HEK293 (cell line): ENCODE results near the gene MICAL3.
A peak's percentile ranks its signal among the peaks of the same experiment; 100 is the strongest.

Experiments
- CTCF ChIA-PET: fragments of 350-600 bp; formaldehyde crosslinking; extraction: SDS; loops from one replicate; lab custom pipeline; 2021; ENCODE audit warnings: antibody characterized with exemption; lab: Yijun Ruan, JAX
- POLR2A ChIA-PET: fragments of 300-600 bp; formaldehyde crosslinking; extraction: SDS; loops from one replicate; lab custom pipeline; 2020; ENCODE audit warnings: antibody characterized with exemption, inconsistent platforms; lab: Yijun Ruan, JAX
- H3K27ac ChIP-seq: fragments of 200-500 bp; sonication (Bioruptor generic); 2 replicates; pipeline ENCODE4 v1.5.1; 2014; ENCODE audit warnings: low read depth, low read length, control low read depth, inconsistent platforms; ENCODE audit errors: extremely low read depth
- H3K36me3 ChIP-seq, 2 experiments: fragments of 200-500 bp in 1 of 2; sonication (Bioruptor generic) in 1 of 2; 1 replicate in 1 of 2; 2 replicates in 1 of 2; pipeline ENCODE4 v1.5.1; 2014 to 2017; ENCODE audit warnings: inconsistent platforms in 2 of 2, low read length in 2 of 2; ENCODE audit not compliant: control insufficient read depth in 2 of 2, insufficient read depth in 1 of 2
- H3K4me1 ChIP-seq: fragments of 200-500 bp; sonication (Bioruptor generic); 2 replicates; pipeline ENCODE4 v1.5.1; 2014; ENCODE audit warnings: mild to moderate bottlenecking, low read length, inconsistent platforms; ENCODE audit not compliant: control insufficient read depth, insufficient read depth
- H3K4me3 ChIP-seq: 2 replicates; pipeline ENCODE4 v1.5.1; 2011; ENCODE audit warnings: low read depth, mild to moderate bottlenecking, control low read depth, low read length, moderate library complexity
- H3K9me3 ChIP-seq: fragments of 200-500 bp; sonication (Bioruptor generic); 2 replicates; pipeline ENCODE4 v1.5.1; 2014; ENCODE audit warnings: low read depth, low read length, inconsistent platforms; ENCODE audit not compliant: control insufficient read depth, insufficient read depth
- BCL11B ChIP-seq: fragments of 450-650 bp; formaldehyde crosslinking; IDR thresholded peaks from 2 replicates; pipeline ENCODE4 v1.5.1; 2016; ENCODE audit warnings: low read depth, missing biosample characterization, missing genetic modification characterization
- MYNN ChIP-seq: fragments of 450-650 bp; formaldehyde crosslinking; IDR thresholded peaks from 2 replicates; pipeline ENCODE4 v1.5.1; 2016; ENCODE audit warnings: missing biosample characterization, missing genetic modification characterization, borderline replicate concordance
- MZF1 ChIP-seq: fragments of 450-650 bp; formaldehyde crosslinking; IDR thresholded peaks from 2 replicates; pipeline ENCODE4 v1.5.1; 2017; ENCODE audit warnings: missing biosample characterization, missing genetic modification characterization, borderline replicate concordance
- OSR2 ChIP-seq: fragments of 450-650 bp; formaldehyde crosslinking; IDR thresholded peaks from 2 replicates; pipeline ENCODE4 v1.5.1; 2016; ENCODE audit warnings: missing biosample characterization, missing genetic modification characterization
- ZFHX2 ChIP-seq: fragments of 450-650 bp; formaldehyde crosslinking; conservative IDR thresholded peaks from 2 replicates; pipeline ENCODE4 v1.5.1; 2016; ENCODE audit warnings: missing biosample characterization, missing genetic modification characterization
- ZNF2 ChIP-seq: fragments of 450-650 bp; formaldehyde crosslinking; IDR thresholded peaks from 2 replicates; pipeline ENCODE4 v1.5.1; 2016; ENCODE audit warnings: missing biosample characterization, missing genetic modification characterization
- ZNF202 ChIP-seq: fragments of 450-650 bp; formaldehyde crosslinking; IDR thresholded peaks from 2 replicates; pipeline ENCODE4 v1.5.1; 2016; ENCODE audit warnings: missing biosample characterization, missing genetic modification characterization, borderline replicate concordance
- ZNF302 ChIP-seq: fragments of 450-650 bp; formaldehyde crosslinking; IDR thresholded peaks from 2 replicates; pipeline ENCODE4 v1.5.1; 2016; ENCODE audit warnings: missing biosample characterization, missing genetic modification characterization, low read depth
- ZNF311 ChIP-seq: fragments of 450-650 bp; formaldehyde crosslinking; IDR thresholded peaks from 2 replicates; pipeline ENCODE4 v1.5.1; 2017; ENCODE audit warnings: missing biosample characterization, missing genetic modification characterization, borderline replicate concordance
- ZNF324 ChIP-seq: fragments of 450-650 bp; formaldehyde crosslinking; IDR thresholded peaks from 2 replicates; pipeline ENCODE4 v1.5.1; 2016; ENCODE audit warnings: missing biosample characterization, missing genetic modification characterization
- ZNF341 ChIP-seq: fragments of 450-650 bp; formaldehyde crosslinking; IDR thresholded peaks from 2 replicates; pipeline ENCODE4; 2016; ENCODE audit warnings: low read depth, missing biosample characterization, missing genetic modification characterization
- ZNF426 ChIP-seq: fragments of 450-650 bp; formaldehyde crosslinking; IDR thresholded peaks from 2 replicates; pipeline ENCODE4 v1.5.1; 2017; ENCODE audit warnings: missing biosample characterization, missing genetic modification characterization, mild to moderate bottlenecking, inconsistent platforms, moderate library complexity
- ZNF473 ChIP-seq: fragments of 450-650 bp; formaldehyde crosslinking; IDR thresholded peaks from 2 replicates; pipeline ENCODE4 v1.5.1; 2017; ENCODE audit warnings: missing biosample characterization, missing genetic modification characterization
- ZNF48 ChIP-seq: fragments of 450-650 bp; formaldehyde crosslinking; IDR thresholded peaks from 2 replicates; pipeline ENCODE4 v1.5.1; 2016; ENCODE audit warnings: missing biosample characterization, missing genetic modification characterization
- ZNF530 ChIP-seq: fragments of 450-650 bp; formaldehyde crosslinking; IDR thresholded peaks from 2 replicates; pipeline ENCODE4 v1.5.1; 2016; ENCODE audit warnings: low read depth, missing biosample characterization, missing genetic modification characterization
- ZNF654 ChIP-seq: fragments of 450-650 bp; formaldehyde crosslinking; IDR thresholded peaks from 2 replicates; pipeline ENCODE4 v1.5.1; 2016; ENCODE audit warnings: low read depth, missing biosample characterization, missing genetic modification characterization
- ZNF658 ChIP-seq: fragments of 450-650 bp; formaldehyde crosslinking; IDR thresholded peaks from 2 replicates; pipeline ENCODE4; 2016; ENCODE audit warnings: missing biosample characterization, missing genetic modification characterization
- ZNF76 ChIP-seq: fragments of 450-650 bp; formaldehyde crosslinking; IDR thresholded peaks from 2 replicates; pipeline ENCODE4; 2016; ENCODE audit warnings: low read depth, missing biosample characterization, missing genetic modification characterization, borderline replicate concordance
- ZNF768 ChIP-seq: fragments of 450-650 bp; formaldehyde crosslinking; IDR thresholded peaks from 2 replicates; pipeline ENCODE4 v1.5.1; 2018; ENCODE audit warnings: missing biosample characterization, mild to moderate bottlenecking, missing genetic modification characterization
- TF ChIP-seq, protein P1 (sequence below): fragments of 450-650 bp; formaldehyde crosslinking; IDR thresholded peaks from 2 replicates; pipeline ENCODE4 v1.5.1; 2016; ENCODE audit warnings: missing biosample characterization, missing genetic modification characterization
- TF ChIP-seq, protein P2 (sequence below): fragments of 450-650 bp; formaldehyde crosslinking; IDR thresholded peaks from 2 replicates; pipeline ENCODE4 v1.5.1; 2016; ENCODE audit warnings: missing biosample characterization, missing genetic modification characterization
- TF ChIP-seq, protein P3 (sequence below): fragments of 450-650 bp; IDR thresholded peaks from 2 replicates; pipeline ENCODE4 v1.5.1; 2018; ENCODE audit warnings: missing biosample characterization, missing genetic modification characterization
- TF ChIP-seq, protein P4 (sequence below): fragments of 450-650 bp; formaldehyde crosslinking; IDR thresholded peaks from 2 replicates; pipeline ENCODE4 v1.5.1; 2016; ENCODE audit warnings: missing biosample characterization, missing genetic modification characterization
- TF ChIP-seq, protein P5 (sequence below): fragments of 450-650 bp; formaldehyde crosslinking; IDR thresholded peaks from 2 replicates; pipeline ENCODE4 v1.5.1; 2016; ENCODE audit warnings: missing biosample characterization, missing genetic modification characterization, low read depth
- TF ChIP-seq, protein P6 (sequence below): fragments of 450-650 bp; formaldehyde crosslinking; IDR thresholded peaks from 2 replicates; pipeline ENCODE4 v1.5.1; 2016; ENCODE audit warnings: missing biosample characterization, missing genetic modification characterization

The MICAL3 gene

DNA sequence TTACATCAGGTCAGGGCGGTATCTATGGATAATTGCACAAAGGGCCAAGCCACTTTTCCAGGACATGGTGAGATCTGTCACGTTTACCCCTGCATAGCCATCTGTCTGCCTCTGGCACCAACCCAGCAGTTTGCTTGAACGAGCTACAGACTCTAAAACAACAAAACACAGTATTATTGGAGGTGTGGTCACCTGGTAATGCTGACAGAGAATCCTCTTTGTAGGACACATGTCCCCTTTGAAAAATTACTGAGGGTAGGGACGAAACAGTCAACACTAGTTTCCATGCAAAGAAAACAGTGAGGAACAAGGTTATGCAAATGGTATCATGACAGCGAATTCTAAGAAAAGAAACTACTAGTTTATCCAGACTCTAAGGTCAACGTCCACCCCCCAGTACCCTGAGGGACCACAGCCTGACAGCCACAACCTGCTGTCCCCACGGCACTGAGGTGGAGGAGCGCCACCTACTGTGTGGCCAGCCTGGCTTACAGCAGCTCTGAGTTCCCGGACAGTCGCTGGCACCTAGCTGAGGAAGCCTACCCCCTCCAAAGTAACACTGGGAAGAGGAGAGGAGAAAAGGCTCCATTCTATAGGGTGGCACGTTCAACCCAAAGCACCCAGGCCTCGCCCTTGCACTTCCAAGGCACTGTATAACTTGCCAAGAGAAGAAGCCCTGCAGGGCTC lies 132.7 kb downstream of the MICAL3 start:
- ChIA-PET CTCF (interaction anchor here (0.6 to 4.9 kb wide), 24 partner anchors 9 to 817 kb away, joined by 3 to 45 read pairs (median 3); partner anchors contain the start of gene PEX26), POLR2A (interaction anchor here (0.5 to 1.4 kb wide), 3 partner anchors 105 to 258 kb away, joined by 3 to 5 read pairs (median 3); partner anchors contain the start of gene PEX26)
- Histone ChIP-seq H3K36me3 (peaks cover 26 to 81% of the 10 kb centered on the region in 2 experiments), H3K9me3 (no peaks in the 10 kb centered on the region), H3K4me1 (peaks cover 3% of the 10 kb centered on the region; the same call in 1 of the 2 replicates), H3K27ac (no peak overlapping the region)
- TF ChIP-seq ZNF654 (tag by site-specific recombination) (peak; percentile 23), ZNF324 (tag by site-specific recombination) (no peak), OSR2 (tag by site-specific recombination) (no peak), ZNF311 (tag by site-specific recombination) (no peak)
- TF ChIP-seq, protein P1, sequence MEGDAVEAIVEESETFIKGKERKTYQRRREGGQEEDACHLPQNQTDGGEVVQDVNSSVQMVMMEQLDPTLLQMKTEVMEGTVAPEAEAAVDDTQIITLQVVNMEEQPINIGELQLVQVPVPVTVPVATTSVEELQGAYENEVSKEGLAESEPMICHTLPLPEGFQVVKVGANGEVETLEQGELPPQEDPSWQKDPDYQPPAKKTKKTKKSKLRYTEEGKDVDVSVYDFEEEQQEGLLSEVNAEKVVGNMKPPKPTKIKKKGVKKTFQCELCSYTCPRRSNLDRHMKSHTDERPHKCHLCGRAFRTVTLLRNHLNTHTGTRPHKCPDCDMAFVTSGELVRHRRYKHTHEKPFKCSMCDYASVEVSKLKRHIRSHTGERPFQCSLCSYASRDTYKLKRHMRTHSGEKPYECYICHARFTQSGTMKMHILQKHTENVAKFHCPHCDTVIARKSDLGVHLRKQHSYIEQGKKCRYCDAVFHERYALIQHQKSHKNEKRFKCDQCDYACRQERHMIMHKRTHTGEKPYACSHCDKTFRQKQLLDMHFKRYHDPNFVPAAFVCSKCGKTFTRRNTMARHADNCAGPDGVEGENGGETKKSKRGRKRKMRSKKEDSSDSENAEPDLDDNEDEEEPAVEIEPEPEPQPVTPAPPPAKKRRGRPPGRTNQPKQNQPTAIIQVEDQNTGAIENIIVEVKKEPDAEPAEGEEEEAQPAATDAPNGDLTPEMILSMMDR (tag by site-specific recombination): 0 out of 2 replicates have a peak, but pooled peaks have one; percentile 25
- TF ChIP-seq, protein P2, sequence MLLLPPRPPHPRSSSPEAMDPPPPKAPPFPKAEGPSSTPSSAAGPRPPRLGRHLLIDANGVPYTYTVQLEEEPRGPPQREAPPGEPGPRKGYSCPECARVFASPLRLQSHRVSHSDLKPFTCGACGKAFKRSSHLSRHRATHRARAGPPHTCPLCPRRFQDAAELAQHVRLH (tag by site-specific recombination): no peak
- TF ChIP-seq, all 188 proteins: peak for 2
- no peak overlapping the region for H3K4me3 ChIP-seq

DNA sequence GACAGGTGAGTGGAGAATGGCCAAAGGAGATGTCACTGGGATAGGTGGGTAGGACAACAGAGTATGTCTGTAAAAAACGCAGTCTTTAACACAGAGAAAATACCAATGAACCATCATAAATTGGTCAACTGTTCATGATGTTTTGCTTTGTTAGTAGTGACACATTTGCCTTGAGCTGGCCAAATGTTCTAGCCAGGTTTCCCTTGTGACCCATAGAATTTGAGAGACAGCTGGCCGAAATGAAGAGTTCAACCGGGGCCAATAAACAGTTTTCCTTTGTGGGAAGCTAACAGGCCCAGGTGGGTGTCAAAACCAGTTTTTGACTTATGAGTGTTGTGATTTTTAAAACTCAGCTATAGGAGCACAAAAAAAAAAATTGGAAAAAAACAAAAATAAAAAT lies 133.5 kb downstream of the MICAL3 start:
- Histone ChIP-seq H3K4me3 (no peak overlapping the region), H3K4me1 (peaks cover 3% of the 10 kb centered on the region; the same call in 1 of the 2 replicates), H3K27ac (no peak overlapping the region), H3K9me3 (no peaks in the 10 kb centered on the region), H3K36me3 (peaks cover 32 to 79% of the 10 kb centered on the region in 2 experiments)
- POLR2A ChIA-PET: interaction anchor here (0.6 kb wide), 1 partner anchor 106 kb away, joined by 3 read pairs; no protein-coding TSS in a partner anchor
- TF ChIP-seq ZNF768 (tag by site-specific recombination): no peak
- TF ChIP-seq, protein P3, sequence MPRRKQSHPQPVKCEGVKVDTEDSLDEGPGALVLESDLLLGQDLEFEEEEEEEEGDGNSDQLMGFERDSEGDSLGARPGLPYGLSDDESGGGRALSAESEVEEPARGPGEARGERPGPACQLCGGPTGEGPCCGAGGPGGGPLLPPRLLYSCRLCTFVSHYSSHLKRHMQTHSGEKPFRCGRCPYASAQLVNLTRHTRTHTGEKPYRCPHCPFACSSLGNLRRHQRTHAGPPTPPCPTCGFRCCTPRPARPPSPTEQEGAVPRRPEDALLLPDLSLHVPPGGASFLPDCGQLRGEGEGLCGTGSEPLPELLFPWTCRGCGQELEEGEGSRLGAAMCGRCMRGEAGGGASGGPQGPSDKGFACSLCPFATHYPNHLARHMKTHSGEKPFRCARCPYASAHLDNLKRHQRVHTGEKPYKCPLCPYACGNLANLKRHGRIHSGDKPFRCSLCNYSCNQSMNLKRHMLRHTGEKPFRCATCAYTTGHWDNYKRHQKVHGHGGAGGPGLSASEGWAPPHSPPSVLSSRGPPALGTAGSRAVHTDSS (tag by site-specific recombination): no peak
- TF ChIP-seq, protein P4, sequence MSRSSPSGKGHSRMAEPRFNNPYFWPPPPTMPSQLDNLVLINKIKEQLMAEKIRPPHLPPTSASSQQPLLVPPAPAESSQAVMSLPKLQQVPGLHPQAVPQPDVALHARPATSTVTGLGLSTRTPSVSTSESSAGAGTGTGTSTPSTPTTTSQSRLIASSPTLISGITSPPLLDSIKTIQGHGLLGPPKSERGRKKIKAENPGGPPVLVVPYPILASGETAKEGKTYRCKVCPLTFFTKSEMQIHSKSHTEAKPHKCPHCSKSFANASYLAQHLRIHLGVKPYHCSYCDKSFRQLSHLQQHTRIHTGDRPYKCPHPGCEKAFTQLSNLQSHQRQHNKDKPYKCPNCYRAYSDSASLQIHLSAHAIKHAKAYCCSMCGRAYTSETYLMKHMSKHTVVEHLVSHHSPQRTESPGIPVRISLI (tag by site-specific recombination): no peak
- no peak for TF ChIP-seq MZF1 (tag by site-specific recombination)
- no peak for TF ChIP-seq ZNF530 (tag by site-specific recombination)
- TF ChIP-seq MYNN (tag by site-specific recombination): no peak
- TF ChIP-seq ZNF341 (tag by site-specific recombination): no peak
- no peak for TF ChIP-seq BCL11B
- TF ChIP-seq ZNF76 (tag by site-specific recombination): no peak
- no peak for TF ChIP-seq ZNF658 (tag by site-specific recombination)
- TF ChIP-seq ZNF426 (tag by site-specific recombination): no peak
- no peak for TF ChIP-seq ZNF2 (tag by site-specific recombination)
- no peak for TF ChIP-seq ZFHX2 (tag by site-specific recombination)
- TF ChIP-seq ZNF48 (tag by site-specific recombination): no peak
- no peak for TF ChIP-seq ZNF202 (tag by site-specific recombination)
- no peak for TF ChIP-seq ZNF302 (tag by site-specific recombination)
- TF ChIP-seq, protein P5, sequence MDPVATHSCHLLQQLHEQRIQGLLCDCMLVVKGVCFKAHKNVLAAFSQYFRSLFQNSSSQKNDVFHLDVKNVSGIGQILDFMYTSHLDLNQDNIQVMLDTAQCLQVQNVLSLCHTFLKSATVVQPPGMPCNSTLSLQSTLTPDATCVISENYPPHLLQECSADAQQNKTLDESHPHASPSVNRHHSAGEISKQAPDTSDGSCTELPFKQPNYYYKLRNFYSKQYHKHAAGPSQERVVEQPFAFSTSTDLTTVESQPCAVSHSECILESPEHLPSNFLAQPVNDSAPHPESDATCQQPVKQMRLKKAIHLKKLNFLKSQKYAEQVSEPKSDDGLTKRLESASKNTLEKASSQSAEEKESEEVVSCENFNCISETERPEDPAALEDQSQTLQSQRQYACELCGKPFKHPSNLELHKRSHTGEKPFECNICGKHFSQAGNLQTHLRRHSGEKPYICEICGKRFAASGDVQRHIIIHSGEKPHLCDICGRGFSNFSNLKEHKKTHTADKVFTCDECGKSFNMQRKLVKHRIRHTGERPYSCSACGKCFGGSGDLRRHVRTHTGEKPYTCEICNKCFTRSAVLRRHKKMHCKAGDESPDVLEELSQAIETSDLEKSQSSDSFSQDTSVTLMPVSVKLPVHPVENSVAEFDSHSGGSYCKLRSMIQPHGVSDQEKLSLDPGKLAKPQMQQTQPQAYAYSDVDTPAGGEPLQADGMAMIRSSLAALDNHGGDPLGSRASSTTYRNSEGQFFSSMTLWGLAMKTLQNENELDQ (tag by site-specific recombination): no peak
- TF ChIP-seq ZNF473 (tag by site-specific recombination): no peak
- TF ChIP-seq, protein P6, sequence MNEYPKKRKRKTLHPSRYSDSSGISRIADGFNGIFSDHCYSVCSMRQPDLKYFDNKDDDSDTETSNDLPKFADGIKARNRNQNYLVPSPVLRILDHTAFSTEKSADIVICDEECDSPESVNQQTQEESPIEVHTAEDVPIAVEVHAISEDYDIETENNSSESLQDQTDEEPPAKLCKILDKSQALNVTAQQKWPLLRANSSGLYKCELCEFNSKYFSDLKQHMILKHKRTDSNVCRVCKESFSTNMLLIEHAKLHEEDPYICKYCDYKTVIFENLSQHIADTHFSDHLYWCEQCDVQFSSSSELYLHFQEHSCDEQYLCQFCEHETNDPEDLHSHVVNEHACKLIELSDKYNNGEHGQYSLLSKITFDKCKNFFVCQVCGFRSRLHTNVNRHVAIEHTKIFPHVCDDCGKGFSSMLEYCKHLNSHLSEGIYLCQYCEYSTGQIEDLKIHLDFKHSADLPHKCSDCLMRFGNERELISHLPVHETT (tag by site-specific recombination): no peak
- TF ChIP-seq OSR2 (tag by site-specific recombination): no peak
- CTCF ChIA-PET: interaction anchor here (0.6 to 4.9 kb wide), 16 partner anchors 9 to 817 kb away, joined by 3 to 45 read pairs (median 4); partner anchors contain the start of gene PEX26
